Spinal cord (tissue), 10 donors: Measurements from ENCODE around the gene NFIL3. TPM values are rescaled to one million over a fixed set of nuclear protein-coding genes. Genes with fewer than 3 reads are reported as not detected.

ENCODE experiments used
- DNase-seq, 6 donors: peaks; one replicate each; pipeline versions ENCODE4 v3.0.0 to v3.0.0-alpha.2; 2013 to 2015; ENCODE audit warnings: low spot score in 6 of 6, low read depth in 4 of 6
- H3K27ac ChIP-seq: one replicate; pipeline ENCODE4 v1.5.1; 2013; ENCODE audit warnings: low read depth, low read length, control low read depth
- H3K27me3 ChIP-seq: one replicate; pipeline ENCODE4 v1.6.1; 2013; ENCODE audit warnings: low read length; ENCODE audit not compliant: control insufficient read depth, insufficient read depth
- H3K36me3 ChIP-seq: one replicate; pipeline ENCODE4 v1.6.1; 2013; ENCODE audit warnings: low read length; ENCODE audit not compliant: control insufficient read depth, insufficient read depth
- H3K4me1 ChIP-seq: one replicate; pipeline ENCODE4 v1.6.1; 2013; ENCODE audit warnings: low read length; ENCODE audit not compliant: control insufficient read depth, insufficient read depth
- H3K4me3 ChIP-seq: one replicate; pipeline ENCODE4 v1.5.1; 2013; ENCODE audit warnings: low read depth, low read length, control low read depth
- H3K9me3 ChIP-seq: one replicate; pipeline ENCODE4 v1.6.1; 2013; ENCODE audit warnings: low read length; ENCODE audit not compliant: control insufficient read depth, insufficient read depth
- WGBS: methylation state at CpG from one replicate; pipeline ENCODE4 v1.1.5; 2013; ENCODE audit warnings: missing lambda C conversion rate; ENCODE audit not compliant: insufficient coverage; 5-methylcytosine and 5-hydroxymethylcytosine counted together
- polyA plus RNA-seq, 2 donors: library from polyadenylated mRNA; unstranded; fragments of 120-200 nt; gene quantifications; one replicate each; pipeline ENCODE4 v1.2.1, GENCODE V29; 2013; ENCODE audit not compliant: insufficient read length in 2 of 2
- total RNA-seq, 2 donors: library from RNA; depleted of rRNA in 1 of 2; stranded (reverse); fragments of 120-200 nt in 1 of 2; fragments of >200 nt in 1 of 2; gene quantifications; one replicate each; pipeline versions ENCODE4 v1.2.3 to v1.2.4, GENCODE V29; 2013 to 2014
- donor health status: healthy.

The NFIL3 gene
- total and polyA plus RNA-seq, 4 donors: 12.0 to 21.4 (median 20.9) TPM

DNA sequence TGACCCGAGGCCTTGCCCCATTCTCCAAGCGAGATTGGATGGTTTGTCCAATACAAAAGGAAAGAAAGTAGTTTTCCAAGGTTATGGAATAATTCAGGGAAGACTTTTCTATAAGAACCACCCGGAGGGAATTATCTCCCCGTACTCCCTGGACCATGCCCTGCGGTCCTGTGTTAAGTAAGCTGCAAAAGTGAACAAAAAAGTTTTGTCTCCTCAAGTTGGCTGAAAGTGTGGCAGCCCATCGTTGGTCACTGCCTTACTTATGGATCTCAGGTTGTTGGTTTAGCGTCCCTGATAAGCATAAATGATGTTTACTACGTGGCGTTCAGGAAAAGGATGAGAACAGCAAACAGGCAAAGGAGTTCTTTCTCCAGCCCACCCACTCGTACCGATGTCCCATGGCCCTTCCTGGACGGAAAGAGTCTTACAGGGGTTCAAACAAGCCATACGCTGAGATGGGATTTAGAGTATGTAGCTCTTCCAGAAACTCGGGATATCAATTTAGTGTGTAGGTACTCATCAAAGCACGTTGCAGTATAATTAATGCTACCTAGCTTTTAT is 61.5 kb downstream of the NFIL3 start:
- WGBS: 51% methylated on average over 6 of the region's 15 CpGs
- H3K27ac ChIP-seq: peak overlapping the region; percentile 20

DNA sequence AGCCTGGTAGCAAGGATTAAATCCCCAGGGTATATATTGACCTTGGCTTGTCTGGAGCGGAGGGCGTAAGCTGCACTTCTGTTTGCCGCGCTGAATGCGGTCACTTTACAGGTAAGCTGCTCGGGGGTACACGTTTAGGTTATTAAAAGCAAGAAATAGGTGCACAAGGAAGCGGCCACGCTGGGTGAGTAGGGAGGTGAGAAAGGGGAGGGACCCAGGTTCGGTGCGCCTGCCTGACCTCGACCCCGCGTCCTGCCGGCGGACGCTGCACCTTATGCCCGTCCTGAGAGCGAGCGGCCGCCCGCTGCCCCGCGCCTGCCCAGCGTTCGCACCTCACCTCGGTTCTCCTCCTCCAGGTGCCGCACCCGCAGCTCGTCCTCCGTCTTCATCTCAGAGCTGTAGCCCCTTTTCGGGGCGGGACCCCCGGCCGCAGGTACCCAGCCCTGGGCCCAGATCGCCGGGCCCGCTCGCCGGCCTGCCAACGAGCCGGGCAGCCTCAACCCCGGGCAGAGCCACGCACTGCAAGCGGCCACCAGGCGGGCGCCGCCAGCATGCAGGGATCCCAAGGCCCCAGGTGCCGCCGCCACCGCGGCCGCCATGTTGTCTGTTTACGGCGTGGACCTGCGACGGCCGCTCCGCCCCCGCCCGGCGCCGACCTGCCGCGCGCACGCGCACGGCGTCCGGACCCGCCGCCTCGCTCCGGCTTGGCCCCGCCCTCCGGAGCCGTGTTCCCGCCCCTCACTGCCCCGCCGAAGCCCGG is 62.2 kb downstream of the NFIL3 start, which contains the start of gene AUH:
Gene AUH, minus strand, starts transcription at position 628 of the 760 bp plus-strand sequence. Its CDS starts 29 bp downstream, at position 599.
- under 1% methylated on average over 82 of the region's 82 CpGs for WGBS
- DNase-seq: peak; percentile 19 to 94 (median 74)
- Histone ChIP-seq H3K27ac (peak within 1 kb of the TSS; percentile 29), H3K27me3 (no peaks in the 10 kb centered on the region), H3K36me3 (no peaks in the 10 kb centered on the region), H3K4me1 (peaks cover 4% of the 10 kb centered on the region), H3K4me3 (peak within 1 kb of the TSS; percentile 55), H3K9me3 (no peaks in the 10 kb centered on the region)

More for the DNA sequence above, 61.5 kb downstream of the NFIL3 start:
- peak overlapping the region; percentile 55 for H3K4me3 ChIP-seq
- DNase-seq: peak in 2 of 6 donors; percentile 1 to 52
- no peaks in the 10 kb centered on the region for H3K9me3 ChIP-seq
- no peaks in the 10 kb centered on the region for H3K36me3 ChIP-seq
- H3K27me3 ChIP-seq: no peaks in the 10 kb centered on the region
- peaks cover 4% of the 10 kb centered on the region for H3K4me1 ChIP-seq

GRCh38 chr9:91360551-91361290 is 62.9 kb downstream of the NFIL3 start:
- H3K27me3 ChIP-seq: no peaks in the 10 kb centered on the region
- no peaks in the 10 kb centered on the region for H3K36me3 ChIP-seq
- peak in 4 of 6 donors; percentile 1 to 70 (median 16) for DNase-seq
- WGBS: 20% methylated on average over 5 of the region's 10 CpGs
- H3K4me1 ChIP-seq: peaks cover 4% of the 10 kb centered on the region
- peak overlapping the region; percentile 55 for H3K4me3 ChIP-seq
- H3K27ac ChIP-seq: peak overlapping the region; percentile 29
- H3K9me3 ChIP-seq: no peaks in the 10 kb centered on the region

- H3K27ac ChIP-seq: no peak overlapping the region
- no peaks in the 10 kb centered on the region for H3K9me3 ChIP-seq
- peaks cover 4% of the 10 kb centered on the region for H3K4me1 ChIP-seq
- 82% methylated on average over 2 of the region's 7 CpGs for WGBS
- peak overlapping the region; percentile 55 for H3K4me3 ChIP-seq
- H3K36me3 ChIP-seq: peaks cover 3% of the 10 kb centered on the region
- H3K27me3 ChIP-seq: no peaks in the 10 kb centered on the region
- DNase-seq: peak in 1 of 6 donors; percentile 4
Measured at GRCh38 chr9:91359734-91360470, 63.7 kb downstream of the NFIL3 start.

GRCh38 chr9:91359083-91359482 is 64.5 kb downstream of the NFIL3 start:
- H3K4me1 ChIP-seq: peaks cover 4% of the 10 kb centered on the region
- no peaks in the 10 kb centered on the region for H3K9me3 ChIP-seq
- H3K36me3 ChIP-seq: peaks cover 3% of the 10 kb centered on the region
- no peak for DNase-seq
- no peaks in the 10 kb centered on the region for H3K27me3 ChIP-seq
- no peak overlapping the region for H3K4me3 ChIP-seq
- 63% methylated on average over 1 of the region's 2 CpGs for WGBS
- no peak overlapping the region for H3K27ac ChIP-seq

Other genes starting within 250 kb of the NFIL3 start
- gene AUH, start 61.9 kb downstream of the NFIL3 start, total RNA-seq: 10 to 100 TPM; 25.5 to 34.8 TPM
- 10 to 100 TPM; 19.6 to 27.6 TPM for gene AUH, start 61.9 kb downstream of the NFIL3 start, polyA plus RNA-seq